Rectal smooth muscle tissue (tissue), 1 donor: ENCODE data around the gene SSC4D.
"Not testable (repeated sequence)": the region's sequence is repeated elsewhere in the genome, so short reads cannot be mapped to it uniquely, and the experiment has no call there.

Source experiments
- H3K27ac ChIP-seq: one replicate; pipeline ENCODE4 v1.7.0; 2013; ENCODE audit warnings: low read depth, low read length, inconsistent platforms
- H3K27me3 ChIP-seq: one replicate; pipeline ENCODE4 v1.7.0; 2013; ENCODE audit warnings: low read length; ENCODE audit not compliant: control insufficient read depth, insufficient read depth
- H3K36me3 ChIP-seq: one replicate; pipeline ENCODE4 v1.7.0; 2013; ENCODE audit warnings: low read length; ENCODE audit not compliant: control insufficient read depth, insufficient read depth
- H3K4me1 ChIP-seq: one replicate; pipeline ENCODE4 v1.7.0; 2013; ENCODE audit warnings: low read length; ENCODE audit not compliant: control insufficient read depth, insufficient read depth
- H3K4me3 ChIP-seq: one replicate; pipeline ENCODE4 v1.7.0; 2013; ENCODE audit warnings: low read length
- H3K9ac ChIP-seq: one replicate; pipeline ENCODE4 v1.7.0; 2013; ENCODE audit warnings: low read length

The SSC4D gene

DNA sequence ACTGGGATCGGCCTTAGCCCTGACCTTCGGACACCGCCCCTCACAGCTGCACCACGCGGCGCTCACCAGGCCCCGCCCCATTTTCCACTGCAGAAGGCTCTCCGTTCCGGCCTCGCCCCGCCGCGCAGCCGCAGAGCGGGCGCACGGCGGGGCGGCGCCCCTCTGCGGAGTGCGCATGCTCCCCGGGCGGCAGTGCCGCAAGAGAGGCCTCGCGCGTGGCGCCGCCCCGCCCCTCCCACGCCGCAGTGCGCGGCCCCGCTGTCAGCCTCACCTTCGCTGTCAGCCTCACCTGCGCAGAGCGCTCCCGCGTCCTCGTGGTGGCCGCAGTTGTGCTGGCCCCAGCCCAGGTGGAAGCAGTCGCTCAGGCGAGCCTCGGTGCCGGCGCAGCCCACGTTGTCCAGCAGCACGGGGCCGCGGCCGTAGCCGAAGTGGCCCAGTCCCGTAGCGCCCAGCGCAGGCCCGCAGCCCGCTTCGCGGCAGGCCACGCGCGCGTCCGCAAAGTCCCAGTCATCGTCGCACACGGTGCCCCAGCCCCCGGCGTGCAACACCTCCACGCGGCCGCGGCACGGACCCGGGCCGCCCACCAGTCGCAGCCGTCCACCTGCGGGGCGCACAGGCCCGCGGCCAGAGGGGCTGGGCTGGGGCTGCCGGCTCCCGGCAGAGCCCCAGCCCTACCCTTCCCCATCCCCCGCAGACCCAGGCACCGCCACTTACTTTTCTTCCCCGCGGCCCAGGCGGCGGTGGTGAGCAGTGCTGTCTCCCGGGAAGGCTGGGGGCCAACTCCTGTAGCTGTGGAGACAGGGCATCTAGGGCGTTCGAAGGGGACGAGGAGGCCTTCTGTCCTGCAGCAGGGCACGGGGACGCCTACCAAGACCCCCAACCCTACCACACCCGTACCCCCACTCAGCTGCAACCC lies 16.1 kb downstream of the SSC4D start:
- peaks cover 5% of the 10 kb centered on the region for H3K4me1 ChIP-seq
- H3K4me3 ChIP-seq: peak overlapping the region; percentile 93
- H3K9ac ChIP-seq: peak overlapping the region; percentile 77
- peak overlapping the region; percentile 82 for H3K27ac ChIP-seq
- no peaks in the 10 kb centered on the region for H3K27me3 ChIP-seq
- H3K36me3 ChIP-seq: no peaks in the 10 kb centered on the region

- Histone ChIP-seq H3K27me3 (no peaks in the 10 kb centered on the region), H3K9ac (no peak overlapping the region)
Measured at GRCh38 chr7:76392531-76393115, 16.9 kb downstream of the SSC4D start.

GRCh38 chr7:76390092-76390491 lies 19.4 kb downstream of the SSC4D start:
- Histone ChIP-seq H3K27me3 (no peaks in the 10 kb centered on the region), H3K9ac (no peak overlapping the region), H3K4me3 (no peak overlapping the region), H3K27ac (no peak overlapping the region), H3K36me3 (no peaks in the 10 kb centered on the region), H3K4me1 (peaks cover 5% of the 10 kb centered on the region)

More at GRCh38 chr7:76392531-76393115, 16.9 kb downstream of the SSC4D start:
- peak overlapping the region; percentile 82 for H3K27ac ChIP-seq
- H3K4me1 ChIP-seq: peaks cover 5% of the 10 kb centered on the region
- peak overlapping the region; percentile 59 for H3K4me3 ChIP-seq
- no peaks in the 10 kb centered on the region for H3K36me3 ChIP-seq

DNA sequence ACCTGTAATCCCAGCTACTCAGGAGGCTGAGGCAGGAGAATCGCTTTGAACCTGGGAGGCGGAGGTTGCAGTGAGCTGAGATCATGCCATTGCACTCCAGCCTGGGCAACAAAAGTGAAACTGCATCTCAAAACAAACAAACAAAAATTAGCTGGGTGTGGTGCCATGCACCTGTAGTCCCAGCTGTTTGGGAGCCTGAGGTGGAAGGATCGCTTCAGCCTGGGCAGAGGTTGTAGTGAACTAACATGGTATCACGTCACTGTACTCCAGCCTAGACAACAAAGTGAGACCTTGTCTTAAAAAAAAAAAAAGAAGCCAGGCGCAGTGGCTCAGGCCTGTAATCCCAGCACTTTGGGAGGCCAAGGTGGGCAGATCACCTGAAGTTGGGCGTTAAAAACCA lies 21.7 kb downstream of the SSC4D start:
- not testable (repeated sequence) for H3K27ac ChIP-seq, H3K36me3 ChIP-seq, H3K4me1 ChIP-seq, H3K9ac ChIP-seq, H3K27me3 ChIP-seq, H3K4me3 ChIP-seq

GRCh38 chr7:76386691-76387260 lies 22.7 kb downstream of the SSC4D start:
- H3K36me3 ChIP-seq: no peaks in the 10 kb centered on the region
- H3K4me1 ChIP-seq: no peaks in the 10 kb centered on the region
- H3K27me3 ChIP-seq: no peaks in the 10 kb centered on the region
- H3K9ac ChIP-seq: no peak overlapping the region
- H3K4me3 ChIP-seq: no peak overlapping the region
- H3K27ac ChIP-seq: no peak overlapping the region

DNA sequence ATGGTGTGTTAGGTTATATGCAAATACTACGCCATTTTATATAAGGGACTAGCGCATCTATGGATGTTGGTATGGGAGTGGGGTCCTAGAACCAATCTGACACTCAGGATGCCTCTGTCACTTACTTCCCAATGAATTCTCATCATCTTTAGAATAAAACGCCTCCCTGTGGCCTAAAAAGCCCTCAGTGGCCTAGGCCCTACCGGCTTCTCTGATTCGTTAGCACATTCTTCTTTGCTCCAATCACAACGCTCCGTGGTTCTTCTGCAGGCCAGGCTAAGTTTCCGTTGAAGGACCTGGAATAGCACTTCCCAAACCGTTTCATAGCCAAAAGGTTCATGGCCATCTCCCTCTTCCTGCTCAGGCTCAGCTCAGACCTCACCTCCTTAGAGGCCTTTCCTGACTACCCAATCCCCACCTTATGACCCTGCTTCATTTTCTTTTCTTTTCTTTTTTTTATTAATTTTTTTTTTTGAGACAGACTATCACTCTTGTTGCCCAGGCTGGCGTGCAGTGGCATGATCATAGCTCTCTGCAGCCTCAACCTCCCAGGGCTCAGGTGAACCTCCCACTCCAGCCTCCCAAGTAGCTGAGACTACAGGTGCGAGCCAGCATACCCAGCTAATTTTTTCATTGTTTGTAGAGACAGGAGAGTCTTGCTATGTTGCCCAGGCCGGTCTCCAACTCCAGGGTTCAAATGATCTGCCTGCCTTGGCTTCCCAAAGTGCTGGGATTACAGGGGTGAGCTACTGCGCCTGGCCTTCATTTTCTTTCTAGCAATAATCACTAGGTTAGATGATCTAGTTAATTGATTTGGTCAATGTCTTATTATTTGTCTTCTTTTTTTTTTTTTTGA lies 26.2 kb downstream of the SSC4D start:
- no peak overlapping the region for H3K27ac ChIP-seq
- peaks cover 6% of the 10 kb centered on the region for H3K4me1 ChIP-seq
- H3K36me3 ChIP-seq: no peaks in the 10 kb centered on the region
- H3K27me3 ChIP-seq: no peaks in the 10 kb centered on the region
- no peak overlapping the region for H3K9ac ChIP-seq
- no peak overlapping the region for H3K4me3 ChIP-seq

GRCh38 chr7:76381814-76382213 lies 27.7 kb downstream of the SSC4D start:
- peaks cover 6% of the 10 kb centered on the region for H3K4me1 ChIP-seq
- no peaks in the 10 kb centered on the region for H3K36me3 ChIP-seq
- H3K9ac ChIP-seq: no peak overlapping the region
- no peak overlapping the region for H3K4me3 ChIP-seq
- H3K27ac ChIP-seq: no peak overlapping the region
- no peaks in the 10 kb centered on the region for H3K27me3 ChIP-seq

DNA sequence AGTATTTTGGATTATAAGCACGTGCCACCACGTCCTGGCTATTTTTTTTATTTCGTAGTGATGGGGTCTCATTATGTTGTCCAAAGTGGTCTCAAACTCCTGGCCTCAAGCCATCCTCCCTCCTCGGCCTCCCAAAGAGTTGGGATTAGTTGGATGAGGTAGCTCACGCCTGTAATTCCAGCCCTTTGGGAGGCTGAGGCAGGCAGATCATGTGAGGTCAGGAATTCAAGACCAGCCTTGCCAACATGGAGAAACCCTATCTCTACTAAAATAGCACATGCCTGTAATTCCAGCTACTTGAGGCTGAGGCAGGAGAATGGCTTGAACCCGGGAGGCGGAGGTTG lies 28.9 kb downstream of the SSC4D start:
- Histone ChIP-seq H3K4me3 (peak overlapping the region; percentile 67), H3K27ac (peak overlapping the region; percentile 93), H3K9ac (no peak overlapping the region)

GRCh38 chr7:76377186-76377918 lies 32.1 kb downstream of the SSC4D start:
- Histone ChIP-seq H3K27me3 (no peaks in the 10 kb centered on the region), H3K36me3 (no peaks in the 10 kb centered on the region), H3K9ac (no peak overlapping the region), H3K27ac (no peak overlapping the region), H3K4me3 (no peak overlapping the region), H3K4me1 (peaks cover 9% of the 10 kb centered on the region)

More for the DNA sequence above, 28.9 kb downstream of the SSC4D start:
- Histone ChIP-seq H3K36me3 (no peaks in the 10 kb centered on the region), H3K4me1 (peaks cover 6% of the 10 kb centered on the region), H3K27me3 (no peaks in the 10 kb centered on the region)

DNA sequence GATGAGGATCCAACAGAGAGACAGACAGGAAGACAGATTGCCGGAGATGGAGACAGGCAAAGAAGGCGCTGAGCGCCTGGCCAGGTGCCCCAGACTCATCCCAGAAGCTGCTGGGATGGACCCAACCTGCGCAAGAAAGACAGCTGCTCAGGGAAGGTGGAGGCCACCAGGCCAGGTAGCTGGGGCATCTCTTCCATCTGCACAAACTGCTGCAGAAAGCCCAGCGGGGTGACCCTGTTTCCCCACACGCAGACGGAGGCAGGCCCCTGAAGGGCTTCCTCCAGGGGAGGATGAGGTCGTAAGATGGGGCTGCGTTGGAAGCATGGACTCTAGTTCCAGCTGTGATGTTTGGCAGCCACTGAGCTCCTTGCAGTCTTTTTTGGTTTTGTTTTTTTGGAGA lies 34.2 kb downstream of the SSC4D start:
- no peak overlapping the region for H3K27ac ChIP-seq
- H3K27me3 ChIP-seq: no peaks in the 10 kb centered on the region
- no peaks in the 10 kb centered on the region for H3K36me3 ChIP-seq
- H3K4me1 ChIP-seq: peaks cover 4% of the 10 kb centered on the region
- no peak overlapping the region for H3K9ac ChIP-seq
- H3K4me3 ChIP-seq: no peak overlapping the region

DNA sequence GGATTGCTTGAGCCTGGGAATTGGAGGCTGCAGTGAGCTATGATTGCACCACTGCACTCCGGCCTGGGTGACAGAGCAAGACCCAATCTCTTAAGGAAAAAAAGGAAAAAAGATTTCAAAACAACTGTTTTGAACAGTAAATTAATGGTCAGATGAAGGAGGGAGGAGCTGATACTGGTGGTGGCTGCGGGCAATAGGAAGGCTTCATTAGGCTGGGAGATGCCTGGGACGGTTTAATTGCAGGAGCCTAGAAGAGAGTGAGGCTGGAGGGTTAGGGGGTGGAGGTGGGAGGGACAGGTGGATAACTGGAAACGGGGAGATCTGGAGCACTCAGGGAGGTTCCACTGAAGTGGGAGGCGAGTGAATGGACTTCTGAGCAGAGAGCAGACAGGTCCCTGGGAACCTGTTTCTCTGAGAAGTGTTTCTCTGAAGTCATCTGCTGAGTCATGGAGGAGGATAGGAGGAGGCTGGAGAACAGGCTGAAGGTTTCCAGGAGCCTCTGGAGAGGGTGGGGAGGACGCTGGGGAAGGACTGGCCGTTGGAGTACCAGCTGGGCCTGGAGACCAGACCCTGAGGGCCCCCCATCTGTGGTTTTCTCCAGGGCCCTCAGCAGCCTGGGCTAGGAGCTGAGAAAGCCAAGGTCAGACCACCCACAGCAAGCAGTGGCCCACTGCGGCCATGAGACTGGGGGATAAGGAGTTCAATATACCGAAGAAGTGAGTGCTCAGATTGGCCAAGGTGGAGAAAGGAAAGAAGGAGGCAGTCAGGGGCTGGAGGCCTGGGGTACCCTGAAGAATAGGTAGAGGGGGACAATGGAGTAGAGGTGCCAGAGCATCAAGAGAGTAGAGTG lies 36.3 kb downstream of the SSC4D start:
- H3K27me3 ChIP-seq: no peaks in the 10 kb centered on the region
- H3K4me3 ChIP-seq: no peak overlapping the region
- peak overlapping the region; percentile 48 for H3K27ac ChIP-seq
- H3K4me1 ChIP-seq: peaks cover 3% of the 10 kb centered on the region
- H3K36me3 ChIP-seq: no peaks in the 10 kb centered on the region
- no peak overlapping the region for H3K9ac ChIP-seq
